ENCODE results near the gene H1-8. TPM values are rescaled to one million over a fixed set of nuclear protein-coding genes. Genes with fewer than 3 reads are reported as not detected.

H1-8 gene
- total RNA-seq, 1 experiment from 2014 or later = not detected

- Histone ChIP-seq H2BK120ac (ENCODE audit: low read depth, low read length, poor library complexity, severe bottlenecking) (no peak overlapping the region), H4K20me1 (ENCODE audit: control insufficient read depth, insufficient read depth, insufficient read length) (no peaks in the 10 kb centered on the region), H2BK20ac (ENCODE audit: low read depth, low read length, poor library complexity, severe bottlenecking) (no peak overlapping the region), H3K27ac (ENCODE audit: insufficient read length, low read depth, low read length) (no peak overlapping the region), H4K8ac (replicated peaks; ENCODE audit: insufficient read length, low read depth, low read length) (no peak overlapping the region), H3K4me2 (ENCODE audit: insufficient read depth, insufficient read length, low read length) (no peak overlapping the region), H2AFZ (ENCODE audit: low read length) (no peak overlapping the region), H3K9me3 (ENCODE audit: control insufficient read depth, low read depth, low read length) (no peaks in the 10 kb centered on the region), H2BK15ac (ENCODE audit: low read depth, low read length) (no peak overlapping the region), H2AK5ac (ENCODE audit: insufficient read length, low read length) (no peak overlapping the region), H4K5ac (ENCODE audit: insufficient read length, low read depth, low read length) (no peak overlapping the region), H3K23ac (ENCODE audit: insufficient read length, low read depth, low read length) (no peak overlapping the region), H3K18ac (ENCODE audit: insufficient read length, low read depth, low read length) (no peak overlapping the region), H3K9ac (ENCODE audit: extremely low read depth, insufficient read length, low read length) (no peak overlapping the region), H3K14ac (ENCODE audit: insufficient read depth, low read length) (no peak overlapping the region), H3K4ac (ENCODE audit: low read depth, low read length) (no peak overlapping the region), H3K27me3 (ENCODE audit: insufficient read depth, low read length) (no peaks in the 10 kb centered on the region; the same call in 1 of the 2 replicates), H3K4me1 (ENCODE audit: insufficient read depth, low read length) (peaks cover 2% of the 10 kb centered on the region; the same call in 1 of the 2 replicates), H3K79me1 (ENCODE audit: insufficient read depth, low read depth, low read length, poor library complexity, severe bottlenecking) (no peaks in the 10 kb centered on the region), H3K79me2 (ENCODE audit: insufficient read depth, low read length) (no peaks in the 10 kb centered on the region), H4K91ac (ENCODE audit: insufficient read length, low read depth, low read length) (no peak overlapping the region), H2BK12ac (ENCODE audit: insufficient read length, low read depth, low read length) (no peak overlapping the region), H3K23me2 (ENCODE audit: insufficient read length, low read depth, low read length, poor library complexity, severe bottlenecking) (no peaks in the 10 kb centered on the region), H3T11ph (ENCODE audit: low read length) (no peak overlapping the region), H3K56ac (ENCODE audit: insufficient read length, low read depth, low read length) (no peak overlapping the region), H2BK5ac (ENCODE audit: insufficient read length, low read length) (no peak overlapping the region)
- DNase-seq = no peak
- no CpG with 5 or more reads among the region's 11 CpGs for WGBS (ENCODE audit: extremely low coverage, insufficient read length, low lambda C conversion rate)
- Mint-ChIP-seq H3K4me1 (peaks cover 24 to 34% of the 10 kb centered on the region in 2 experiments), H3K4me3 (no peak overlapping the region), H3K27me3 (ENCODE audit: low read depth) (peaks cover 3% of the 10 kb centered on the region), H3K27ac (no peak overlapping the region), H3K9me3 (0 out of 5 replicates have a peak, but pooled peaks cover 0 to 3% of the 10 kb centered on the region in 2 experiments), H3K36me3 (ENCODE audit: insufficient read depth in 1 of 3, low read depth in 3 of 3) (no peaks in the 10 kb centered on the region)
- TF ChIP-seq, protein P1, sequence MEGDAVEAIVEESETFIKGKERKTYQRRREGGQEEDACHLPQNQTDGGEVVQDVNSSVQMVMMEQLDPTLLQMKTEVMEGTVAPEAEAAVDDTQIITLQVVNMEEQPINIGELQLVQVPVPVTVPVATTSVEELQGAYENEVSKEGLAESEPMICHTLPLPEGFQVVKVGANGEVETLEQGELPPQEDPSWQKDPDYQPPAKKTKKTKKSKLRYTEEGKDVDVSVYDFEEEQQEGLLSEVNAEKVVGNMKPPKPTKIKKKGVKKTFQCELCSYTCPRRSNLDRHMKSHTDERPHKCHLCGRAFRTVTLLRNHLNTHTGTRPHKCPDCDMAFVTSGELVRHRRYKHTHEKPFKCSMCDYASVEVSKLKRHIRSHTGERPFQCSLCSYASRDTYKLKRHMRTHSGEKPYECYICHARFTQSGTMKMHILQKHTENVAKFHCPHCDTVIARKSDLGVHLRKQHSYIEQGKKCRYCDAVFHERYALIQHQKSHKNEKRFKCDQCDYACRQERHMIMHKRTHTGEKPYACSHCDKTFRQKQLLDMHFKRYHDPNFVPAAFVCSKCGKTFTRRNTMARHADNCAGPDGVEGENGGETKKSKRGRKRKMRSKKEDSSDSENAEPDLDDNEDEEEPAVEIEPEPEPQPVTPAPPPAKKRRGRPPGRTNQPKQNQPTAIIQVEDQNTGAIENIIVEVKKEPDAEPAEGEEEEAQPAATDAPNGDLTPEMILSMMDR (conservative IDR thresholded peaks at IDR 0.05) = no peak
Measured at GRCh38 chr3:129540776-129541516, 2.0 kb upstream of the H1-8 start.

Data from H9 (cell line).